NK-92 (cell line): Measurements from ENCODE around the gene MEAF6.
A peak's percentile ranks its signal among the peaks of the same experiment; 100 is the strongest.
"Not testable (repeated sequence)": the region's sequence is repeated elsewhere in the genome, so short reads cannot be mapped to it uniquely, and the experiment has no call there.

Source experiments
- DNase-seq: peaks from one replicate; lab custom pipeline; 2025; ENCODE audit not compliant: unreplicated experiment; lab: John Stamatoyannopoulos, UW

Gene MEAF6

DNA sequence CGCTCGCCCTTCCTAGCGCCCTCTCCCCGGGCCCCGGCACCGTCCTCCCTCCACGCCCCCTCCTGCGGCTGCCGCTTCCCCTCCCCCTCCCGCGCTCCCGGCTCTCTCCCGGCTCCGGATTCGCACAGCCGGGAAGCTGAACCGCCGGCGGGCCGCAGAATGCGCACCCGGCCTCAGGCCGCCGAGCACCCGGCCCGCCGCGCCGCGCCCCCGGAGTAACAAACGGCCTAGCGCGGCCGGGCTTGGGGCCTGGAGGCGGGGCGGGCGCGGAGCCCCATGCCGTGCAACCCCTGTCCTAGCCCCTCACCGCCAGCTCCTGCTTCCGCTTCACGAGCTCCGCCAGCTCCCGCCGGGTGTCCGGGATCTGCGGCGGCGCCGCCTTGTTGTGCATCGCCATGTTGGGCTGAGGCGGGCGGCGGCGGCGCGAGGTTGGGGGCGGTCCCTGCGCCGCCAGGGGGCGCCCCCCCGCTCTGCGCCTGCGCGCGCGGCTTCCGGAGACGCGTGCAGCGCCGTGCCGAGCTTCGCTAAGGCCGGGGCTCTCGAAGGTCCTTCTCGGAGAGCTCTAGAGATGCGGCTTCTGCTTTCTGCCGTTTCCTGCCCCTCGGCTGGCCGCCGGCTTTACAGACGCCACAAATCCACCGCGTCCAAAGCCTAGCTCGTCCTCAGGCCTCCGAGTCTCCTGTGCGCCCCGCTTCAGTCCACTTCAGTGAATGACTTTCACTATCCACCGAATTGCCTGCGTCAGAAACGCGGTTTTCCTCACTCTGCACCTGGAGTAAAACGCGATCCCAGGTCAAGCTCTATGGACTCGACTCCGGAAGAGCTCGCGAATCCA, at the start of gene MEAF6:
Gene MEAF6, minus strand, starts transcription at position 417 of the 835 bp plus-strand sequence. Its CDS starts 20 bp downstream, at position 397.
- no peak for DNase-seq

GRCh38 chr1:37562984-37563383, 48.4 kb upstream of the MEAF6 start:
- DNase-seq: no peak

- DNase-seq: no peak
Measured at GRCh38 chr1:37561133-37562132, 46.9 kb upstream of the MEAF6 start.

DNA sequence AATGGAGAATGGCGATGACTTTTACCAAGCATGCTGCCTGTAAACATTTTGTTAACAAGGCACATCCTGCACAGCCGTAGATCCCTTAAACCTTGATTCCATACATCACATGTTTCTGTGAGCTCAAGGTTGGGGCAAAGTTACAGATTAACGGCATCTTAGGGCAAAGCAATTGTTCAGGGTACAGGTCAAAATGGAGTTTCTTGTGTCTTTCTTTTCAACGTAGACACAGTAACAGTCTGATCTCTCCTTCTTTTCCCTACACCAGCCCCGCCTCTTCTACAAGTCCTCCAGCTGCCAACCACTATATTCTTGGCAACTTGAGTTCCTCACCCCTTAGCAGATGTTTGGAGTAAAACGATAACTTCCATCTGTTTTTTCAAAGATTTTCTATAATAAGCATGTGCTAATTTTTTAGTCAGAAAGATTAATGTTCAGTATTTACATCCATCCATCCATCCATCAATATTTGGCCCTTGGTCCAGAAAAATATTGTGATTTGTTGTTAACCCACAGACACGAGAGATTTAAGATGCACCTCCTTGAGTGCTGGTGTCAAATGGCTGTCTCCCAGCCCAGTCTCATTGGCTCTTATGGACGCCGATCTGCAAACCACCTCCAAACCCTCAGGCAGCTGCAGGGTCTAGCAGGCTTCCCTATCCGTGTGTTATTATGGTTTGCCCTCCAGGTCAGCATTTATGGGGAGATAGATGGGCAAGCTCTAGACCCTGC, 46.0 kb upstream of the MEAF6 start:
- no peak for DNase-seq

DNA sequence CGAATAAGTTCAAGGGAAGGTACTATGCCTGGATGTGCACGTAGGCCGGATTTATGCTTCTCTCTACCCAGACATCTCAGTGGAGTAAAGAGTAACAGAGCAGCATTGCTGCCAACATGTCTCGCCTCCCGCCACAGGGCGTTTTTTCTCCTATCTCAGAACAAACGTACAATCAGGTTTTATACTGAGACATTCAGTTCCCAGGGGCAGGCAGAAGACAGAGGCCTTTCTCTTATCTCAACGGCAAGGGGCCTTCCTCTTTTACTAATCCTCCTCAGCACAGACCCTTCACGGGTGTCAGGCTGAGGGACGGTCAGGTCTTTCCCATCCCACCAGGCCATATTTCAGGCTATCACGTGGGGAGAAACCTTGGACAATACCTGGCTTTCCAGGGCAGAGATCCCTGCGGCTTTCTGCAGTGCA, 45.4 kb upstream of the MEAF6 start:
- DNase-seq: not testable (repeated sequence)

GRCh38 chr1:37559080-37559479, 44.5 kb upstream of the MEAF6 start:
- DNase-seq: no peak

- no peak for DNase-seq
Measured at GRCh38 chr1:37558411-37558810, 43.8 kb upstream of the MEAF6 start.

- DNase-seq: no peak
Measured at GRCh38 chr1:37557402-37557801, 42.8 kb upstream of the MEAF6 start.

- DNase-seq: no peak
Measured at GRCh38 chr1:37556712-37557196, 42.2 kb upstream of the MEAF6 start, which contains the start of gene DNALI1. DNALI1 (plus strand) TSS chr1:37556940; CDS start chr1:37556995, 55 bp downstream.

GRCh38 chr1:37553927-37554808, 39.6 kb upstream of the MEAF6 start, which contains the start of gene SNIP1:
SNIP1 (minus strand) TSS chr1:37554293; CDS start chr1:37554229, 64 bp downstream.
- DNase-seq: peak; percentile 52

- no peak for DNase-seq
Measured at GRCh38 chr1:37553598-37553926, 39.0 kb upstream of the MEAF6 start.

- no peak for DNase-seq
Measured at GRCh38 chr1:37549341-37549740, 34.8 kb upstream of the MEAF6 start.

DNA sequence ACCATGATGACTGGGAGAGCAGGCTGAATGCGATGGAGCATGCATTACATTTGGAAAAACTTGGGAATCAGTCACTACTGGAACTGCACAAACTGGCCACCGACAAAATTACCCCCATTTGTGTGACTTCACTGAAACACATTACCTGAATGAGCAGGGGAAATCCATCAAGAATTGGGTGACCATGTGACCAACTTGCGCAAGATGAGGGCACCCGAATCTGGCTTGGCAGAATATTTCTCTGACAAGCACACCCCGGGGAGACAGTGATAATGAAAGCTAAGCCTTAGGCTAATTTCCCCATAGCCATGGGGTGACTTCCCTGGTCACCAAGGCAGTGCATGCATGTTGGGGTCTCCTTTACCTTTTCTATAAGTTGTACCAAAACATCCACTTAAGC, 30.5 kb upstream of the MEAF6 start:
- DNase-seq: no peak

DNA sequence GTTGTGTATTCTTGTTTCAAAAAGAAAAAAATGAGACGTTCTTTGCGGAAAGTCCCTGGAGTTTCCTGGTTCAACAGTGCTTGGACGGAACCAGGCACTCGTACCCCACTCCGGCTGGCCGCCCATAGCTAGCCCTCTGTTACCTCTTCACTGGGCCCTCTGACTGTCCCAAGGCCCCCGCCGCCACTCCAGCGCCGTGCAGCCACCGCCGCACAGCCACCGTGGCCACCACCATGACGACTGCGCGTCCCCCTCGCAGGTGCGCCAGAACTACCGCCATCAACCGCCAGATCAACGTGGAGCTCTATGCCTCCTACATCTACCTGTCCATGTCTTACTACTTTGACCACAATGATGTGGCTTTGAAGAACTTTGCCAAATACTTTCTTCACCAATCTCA, 30.0 kb upstream of the MEAF6 start:
- no peak for DNase-seq

- no peak for DNase-seq
Measured at GRCh38 chr1:37540036-37540785, 25.6 kb upstream of the MEAF6 start.

DNA sequence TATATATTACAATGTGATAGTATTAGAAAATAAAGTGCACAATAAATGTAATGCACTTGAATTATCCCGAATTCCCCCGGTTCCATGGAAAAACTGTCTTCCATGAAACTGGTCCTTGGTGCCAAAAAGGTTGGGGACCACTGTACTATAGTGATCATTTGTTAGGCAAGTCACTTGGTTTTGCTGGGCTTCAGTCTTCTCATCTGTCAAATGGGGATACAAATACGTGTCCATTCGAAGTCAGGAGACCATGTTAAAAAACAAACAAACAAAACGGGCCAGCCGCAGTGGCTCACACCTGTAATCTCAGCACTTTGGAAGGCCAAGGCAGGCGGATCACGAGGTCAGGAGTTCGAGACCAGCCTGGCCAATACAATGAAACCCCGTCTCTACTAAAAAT, 24.6 kb upstream of the MEAF6 start:
- not testable (repeated sequence) for DNase-seq

DNA sequence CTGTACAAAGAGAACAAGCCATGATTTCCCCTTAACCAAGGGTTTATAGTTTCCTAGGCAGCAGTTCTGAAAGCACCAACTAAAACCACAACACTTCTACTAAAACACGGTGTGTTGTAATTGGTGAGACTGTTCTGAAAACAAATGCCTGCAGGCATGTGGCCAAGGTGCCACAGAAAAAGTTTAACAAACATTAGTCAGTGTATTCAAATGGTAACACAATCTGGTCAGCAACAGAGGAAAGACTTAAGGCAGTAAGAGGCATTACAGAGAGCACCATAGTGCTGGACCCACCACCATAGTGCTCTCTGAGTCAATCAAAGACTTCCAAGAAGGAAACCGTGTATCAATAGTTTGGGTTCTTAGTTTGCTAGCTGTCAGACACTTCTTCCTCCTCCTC, 22.8 kb upstream of the MEAF6 start:
- no peak for DNase-seq

- no peak for DNase-seq
Measured at GRCh38 chr1:37533317-37534093, 18.9 kb upstream of the MEAF6 start.
